Transverse colon (tissue), 4 donors: ENCODE measurements around the gene AHI1. TPM values are rescaled to one million over a fixed set of nuclear protein-coding genes. Genes with fewer than 3 reads are reported as not detected.

Source experiments
- DNase-seq: peaks from one replicate; pipeline ENCODE4 v3.0.0-alpha.2; 2019
- H3K27ac ChIP-seq, 4 donors: fragments of 200-600 bp; sonication (generic); 2 replicates each; pipeline ENCODE4 v1.5.1; 2016 to 2018; ENCODE audit warnings: inconsistent platforms in 4 of 4
- H3K27me3 ChIP-seq: fragments of 200-600 bp; sonication (generic); 2 replicates; pipeline ENCODE4 v1.5.1; 2017; ENCODE audit warnings: inconsistent platforms
- H3K36me3 ChIP-seq, 4 donors: fragments of 200-600 bp; sonication (generic); 2 replicates each; pipeline ENCODE4 v1.5.1; 2017 to 2019; ENCODE audit warnings: inconsistent platforms in 4 of 4
- H3K4me1 ChIP-seq, 4 donors: fragments of 200-600 bp; sonication (generic); 2 replicates each; pipeline ENCODE4 v1.5.1; 2017 to 2020; ENCODE audit warnings: inconsistent platforms in 4 of 4
- H3K4me3 ChIP-seq, 4 donors: fragments of 200-600 bp; sonication (generic); 1 replicate in 1 of 4; 2 replicates in 3 of 4; pipeline versions ENCODE4 v1.5.1 to v1.6.1; 2017 to 2019; ENCODE audit warnings: inconsistent platforms in 4 of 4
- H3K9me3 ChIP-seq, 2 donors: fragments of 200-600 bp; sonication (generic); 2 replicates each; pipeline ENCODE4 v1.5.1; 2017 to 2019; ENCODE audit warnings: inconsistent platforms in 2 of 2
- EP300 ChIP-seq: sonication (generic); formaldehyde crosslinking; IDR thresholded peaks from one replicate; pipeline ENCODE4 v1.6.1; 2017; ENCODE audit warnings: antibody characterized with exemption, low read depth
- POLR2A ChIP-seq: fragments of 450-650 bp; IDR thresholded peaks from one replicate; pipeline ENCODE4 v1.6.1; 2016; ENCODE audit warnings: antibody characterized with exemption, mild to moderate bottlenecking, moderate library complexity
- POLR2AphosphoS5 ChIP-seq, 3 donors: sonication (generic); formaldehyde crosslinking; IDR thresholded peaks; one replicate each; pipeline ENCODE4 v1.6.1; 2016; ENCODE audit warnings: antibody characterized with exemption in 3 of 3
- WGBS, 2 donors: methylation state at CpG; one replicate each; pipeline ENCODE4 v1.1.5; 2018; ENCODE audit warnings: low coverage in 1 of 2; 5-methylcytosine and 5-hydroxymethylcytosine counted together
- in situ Hi-C, 4 donors: fragments of 200-750 bp; cut with MboI; loops; one replicate each; pipeline versions ENCODE4 v1.15.0 to v1.15.1; 2017; ENCODE audit warnings: low sequenced_read_pairs in 3 of 4, low pct_ligation_motif_present in 1 of 4, low pct_unique_long_range_greater_than_20kb in 1 of 4
- intact Hi-C: fragments of 100-400 bp; cut with DNase I; formaldehyde crosslinking; loops from one replicate; pipeline ENCODE4 v1.15.1; 2023; ENCODE audit warnings: low total_unique reads
- total RNA-seq, 4 donors: library from RNA; depleted of rRNA; stranded (reverse); fragments of >200 nt; gene quantifications; one replicate each; pipeline ENCODE4 v1.1.0, GENCODE V29; 2016
- TF ChIP-seq, protein P1 (sequence below), 5 experiments: fragments of 200-600 bp in 3 of 5; fragments of 450-650 bp in 2 of 5; sonication (generic) in 3 of 5; IDR thresholded peaks; 1 replicate in 2 of 5; 2 replicates in 3 of 5; pipeline ENCODE4 v1.5.1; 2016 to 2017; ENCODE audit warnings: antibody characterized with exemption in 5 of 5, inconsistent platforms in 3 of 5, mild to moderate bottlenecking in 2 of 5, moderate library complexity in 1 of 5

Gene AHI1
- total RNA-seq, 4 donors from 2014 or later: 16.2 to 119 (median 34.2) TPM

- in situ Hi-C loops: no loop called here
These were observed 174.9 kb downstream of the AHI1 start for GRCh38 chr6:135322427-135323201.

DNA sequence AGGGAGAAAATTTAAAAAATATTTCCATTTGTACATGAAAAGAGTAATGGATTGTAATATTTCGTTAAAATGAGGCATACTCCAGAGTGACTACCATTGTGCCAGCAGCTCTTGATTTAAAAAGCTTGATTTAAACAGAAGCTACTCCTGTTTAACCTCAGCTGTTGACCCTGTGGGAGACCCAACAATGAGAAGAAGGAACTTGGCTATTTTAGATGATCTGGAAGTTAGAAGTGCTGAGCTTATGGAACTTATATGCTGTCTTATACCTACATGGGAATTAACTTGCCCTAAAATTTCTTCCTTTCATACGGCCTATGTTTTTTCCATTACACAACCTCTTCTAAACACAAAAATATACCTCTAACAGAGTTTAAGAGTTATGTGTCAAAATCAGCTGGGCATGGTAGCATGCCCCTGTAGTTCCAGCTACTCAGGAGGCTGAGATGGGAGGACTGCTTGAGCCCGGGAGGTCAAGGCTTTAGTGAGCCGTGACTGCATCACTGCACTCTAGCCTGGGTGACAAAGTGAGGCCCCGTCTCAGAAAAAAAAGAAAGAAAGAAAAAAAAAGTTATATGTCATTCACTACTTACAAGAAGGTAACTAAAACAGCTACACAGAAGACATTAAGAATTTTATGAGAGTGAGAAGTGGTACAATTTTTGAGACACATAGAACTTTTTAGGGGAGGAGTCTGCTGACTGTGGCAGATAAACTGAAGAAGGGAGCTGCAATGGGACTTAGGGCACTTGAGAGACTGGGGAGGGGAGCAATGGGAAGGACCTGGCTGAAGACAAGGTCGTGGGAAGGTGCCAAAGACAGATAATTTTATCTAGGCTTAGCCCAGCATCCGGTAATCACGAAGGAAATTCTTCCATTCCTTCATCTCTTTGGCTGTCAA lies 176.6 kb downstream of the AHI1 start:
- WGBS, 2 donors: 67 to 89% methylated on average over 5 to 8 of the region's 8 CpGs
- Histone ChIP-seq H3K4me3 (no peak overlapping the region), H3K27ac (no peak overlapping the region), H3K36me3 (no peaks in the 10 kb centered on the region), H3K27me3 (no peaks in the 10 kb centered on the region), H3K4me1 (peaks cover 0 to 5% (median 1%) of the 10 kb centered on the region in 4 donors), H3K9me3 (no peaks in the 10 kb centered on the region)
- no peak for DNase-seq
- in situ Hi-C loops (no loop called here), intact Hi-C loops (no loop called here)
- no peak for TF ChIP-seq POLR2A
- TF ChIP-seq, protein P1, sequence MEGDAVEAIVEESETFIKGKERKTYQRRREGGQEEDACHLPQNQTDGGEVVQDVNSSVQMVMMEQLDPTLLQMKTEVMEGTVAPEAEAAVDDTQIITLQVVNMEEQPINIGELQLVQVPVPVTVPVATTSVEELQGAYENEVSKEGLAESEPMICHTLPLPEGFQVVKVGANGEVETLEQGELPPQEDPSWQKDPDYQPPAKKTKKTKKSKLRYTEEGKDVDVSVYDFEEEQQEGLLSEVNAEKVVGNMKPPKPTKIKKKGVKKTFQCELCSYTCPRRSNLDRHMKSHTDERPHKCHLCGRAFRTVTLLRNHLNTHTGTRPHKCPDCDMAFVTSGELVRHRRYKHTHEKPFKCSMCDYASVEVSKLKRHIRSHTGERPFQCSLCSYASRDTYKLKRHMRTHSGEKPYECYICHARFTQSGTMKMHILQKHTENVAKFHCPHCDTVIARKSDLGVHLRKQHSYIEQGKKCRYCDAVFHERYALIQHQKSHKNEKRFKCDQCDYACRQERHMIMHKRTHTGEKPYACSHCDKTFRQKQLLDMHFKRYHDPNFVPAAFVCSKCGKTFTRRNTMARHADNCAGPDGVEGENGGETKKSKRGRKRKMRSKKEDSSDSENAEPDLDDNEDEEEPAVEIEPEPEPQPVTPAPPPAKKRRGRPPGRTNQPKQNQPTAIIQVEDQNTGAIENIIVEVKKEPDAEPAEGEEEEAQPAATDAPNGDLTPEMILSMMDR (IDR thresholded peaks at IDR 0.05): no peak
- TF ChIP-seq POLR2AphosphoS5 (IDR thresholded peaks at IDR 0.05): no peak
- TF ChIP-seq EP300: no peak

More at GRCh38 chr6:135322427-135323201, 174.9 kb downstream of the AHI1 start:
- no peak overlapping the region for H3K27ac ChIP-seq
- no peaks in the 10 kb centered on the region for H3K9me3 ChIP-seq
- no peak for DNase-seq
- H3K36me3 ChIP-seq: no peaks in the 10 kb centered on the region
- whole genome bisulfite sequencing, 2 donors: 81 to 83% methylated on average over 2 to 3 of the region's 3 CpGs
- intact Hi-C loops: no loop called here
- H3K4me3 ChIP-seq: no peak overlapping the region
- TF ChIP-seq EP300 (no peak), POLR2AphosphoS5 (IDR thresholded peaks at IDR 0.05) (no peak), POLR2A (no peak)
- TF ChIP-seq, protein P1 (IDR thresholded peaks at IDR 0.05): no peak
- H3K4me1 ChIP-seq: peaks cover 0 to 8% (median 4%) of the 10 kb centered on the region in 4 donors
- H3K27me3 ChIP-seq: no peaks in the 10 kb centered on the region

GRCh38 chr6:135319819-135320218 lies 177.7 kb downstream of the AHI1 start:
- in situ Hi-C loops: no loop called here
- intact Hi-C loops: no loop called here
- WGBS, 2 donors: 78 to 82% methylated on average over 2 of the region's 2 CpGs

More at GRCh38 chr6:135319819-135320218, 177.7 kb downstream of the AHI1 start:
- no peaks in the 10 kb centered on the region for H3K36me3 ChIP-seq
- H3K4me1 ChIP-seq: no peaks in the 10 kb centered on the region
- H3K27me3 ChIP-seq: no peaks in the 10 kb centered on the region
- H3K9me3 ChIP-seq: no peaks in the 10 kb centered on the region
- TF ChIP-seq, protein P1 (IDR thresholded peaks at IDR 0.05): no peak
- TF ChIP-seq EP300 (no peak), POLR2AphosphoS5 (IDR thresholded peaks at IDR 0.05) (no peak), POLR2A (no peak)
- H3K27ac ChIP-seq: no peak overlapping the region
- no peak for DNase-seq
- no peak overlapping the region for H3K4me3 ChIP-seq
